Heart left ventricle (tissue), 16 donors: ENCODE results near the gene COA1. TPM values are rescaled to one million over a fixed set of nuclear protein-coding genes. Genes with fewer than 3 reads are reported as not detected.

Source experiments
- ATAC-seq, 4 donors: fragments of 200-7000 bp; cut with Tn5 transposase; one replicate each; pipeline ENCODE4 v1.9.1; 2020 to 2022; ENCODE audit warnings: moderate library complexity in 4 of 4, mild to moderate bottlenecking in 3 of 4, moderate number of reproducible peaks in 1 of 4
- DNase-seq, 5 donors: peaks; one replicate each; pipeline ENCODE4 v3.0.0-alpha.2; 2020
- H3K27ac ChIP-seq, 12 donors: fragments of 200-600 bp; sonication (generic) in 4 of 12; one replicate each; pipeline versions ENCODE4 v1.5.0 to v1.8.0; 2016 to 2022; ENCODE audit warnings: mild to moderate bottlenecking in 2 of 12
- H3K27me3 ChIP-seq, 9 donors: fragments of 200-600 bp; sonication (generic) in 2 of 9; one replicate each; pipeline versions ENCODE4 v1.5.1 to v1.8.0; 2016 to 2022; ENCODE audit warnings: mild to moderate bottlenecking in 3 of 9
- H3K36me3 ChIP-seq, 9 donors: fragments of 200-600 bp; sonication (generic) in 2 of 9; one replicate each; pipeline versions ENCODE4 v1.5.0 to v1.8.0; 2018 to 2022; ENCODE audit warnings: mild to moderate bottlenecking in 2 of 9
- H3K4me1 ChIP-seq, 12 donors: fragments of 200-600 bp; sonication (generic) in 4 of 12; one replicate each; pipeline versions ENCODE4 v1.5.0 to v1.8.0; 2016 to 2022; ENCODE audit warnings: mild to moderate bottlenecking in 3 of 12
- H3K4me3 ChIP-seq, 12 donors: fragments of 200-600 bp; sonication (generic) in 4 of 12; one replicate each; pipeline versions ENCODE4 v1.5.0 to v1.8.0; 2017 to 2022; ENCODE audit warnings: mild to moderate bottlenecking in 9 of 12, moderate library complexity in 4 of 12
- H3K9me3 ChIP-seq, 12 donors: fragments of 200-600 bp; sonication (generic) in 4 of 12; one replicate each; pipeline versions ENCODE4 v1.5.0 to v1.8.0; 2016 to 2022; ENCODE audit warnings: mild to moderate bottlenecking in 1 of 12
- CTCF ChIP-seq, 12 donors: fragments of 200-600 bp; sonication (generic) in 4 of 12; IDR thresholded peaks; one replicate each; pipeline versions ENCODE4 v1.5.0 to v1.8.0; 2018 to 2022; ENCODE audit warnings: antibody characterized with exemption in 12 of 12, mild to moderate bottlenecking in 5 of 12
- POLR2A ChIP-seq, 2 donors: fragments of 450-650 bp; IDR thresholded peaks; one replicate each; pipeline ENCODE4 v1.6.1; 2017; ENCODE audit warnings: antibody characterized with exemption in 2 of 2, mild to moderate bottlenecking in 2 of 2, moderate library complexity in 2 of 2
- WGBS, 4 donors: extraction: QIAGEN DNeasy Blood & Tissue Kit in 2 of 4; methylation state at CpG; one replicate each; pipeline versions ENCODE4 v1.1.5 to v1.1.7; 2013 to 2018; 5-methylcytosine and 5-hydroxymethylcytosine counted together
- intact Hi-C, 10 donors: fragments of 100-400 bp; cut with DNase I; formaldehyde crosslinking; loops; one replicate each; pipeline versions ENCODE4 v1.11.1 to v1.14.2; 2022
- polyA plus RNA-seq, 2 donors: library from polyadenylated mRNA; stranded (reverse); fragments of 200-250 nt; gene quantifications; one replicate each; pipeline ENCODE4 v1.2.3, GENCODE V29; 2013
- total RNA-seq, 9 donors: library from RNA; depleted of rRNA in 2 of 9; stranded (reverse); fragments of >200 nt in 2 of 9; fragmentation: NEBNext Ultra II Directional in 3 of 9; extraction: Animal tissue kit (Norgen Biotek cat#: 25700) in 3 of 9; gene quantifications; one replicate each; pipeline versions ENCODE4 v1.1.0 to v1.2.4, GENCODE V29; 2016 to 2023
- donor health status: ischemic (EF 13 %, LVEDD 7.1; RV severe dilation, severe dysfunction).
- donor health status: healthy with polysubstance abuse.
- donor health status: DM: no; HTN: yes; CAD: no.
- donor health status: DM: no; HTN: no; CAD: no.
- donor health status: ischemic (EF 25% LVEDD 6.9; RV normal size, moderate dysfunction).
- donor health status: ischemic (EF 25% LVEDD 5.7; RV mildly dilated, moderate dysfunction).
- donor health status: healthy.
- donor health status: DM: yes; HTN: yes; CAD: no.
- donor health status: ischemic (EF 35%, LVEDD 5.7; RV mildly dilated, moderate dysfunction).
- donor health status: nonischemic (EF 11% LVEDD 7.7; RV severe dilation, severe dysfunction).
- donor health status: DM: yes; HTN: yes; CAD: no.
- donor health status: PGD.
- donor health status: ischemic (EF 29% LVEDD 5.4; RV normal size, mild dysfunction).
- donor health status: nonischemic (EF 23%, LVEDD 6.1; RV moderate dilation, normal function).

Gene COA1
- total and polyA plus RNA-seq, 11 donors: 57.5 to 81.2 (median 68.6) TPM

DNA sequence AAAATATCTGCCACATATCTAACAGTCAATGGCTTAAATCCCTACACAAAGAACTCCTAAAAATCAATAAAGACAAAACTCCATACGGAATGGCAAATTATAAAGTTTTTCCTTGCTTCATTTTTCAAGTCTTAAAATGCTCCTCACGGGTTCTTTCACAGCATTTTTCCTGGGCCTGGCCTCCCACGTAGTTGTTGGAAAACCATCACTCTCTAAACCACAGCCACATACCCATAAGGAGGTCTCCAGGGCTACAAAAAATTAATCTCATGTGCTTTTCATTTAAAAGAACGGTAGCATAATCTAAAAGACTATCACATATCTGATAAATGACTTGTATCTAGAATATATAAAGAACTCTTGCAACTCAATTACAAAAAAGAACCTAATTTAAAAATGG, 2.9 kb downstream of the COA1 start:
- ATAC-seq: no peak
- 63 to 67% (median 64%) methylated on average over 4 of the region's 4 CpGs for WGBS, 4 donors
- DNase-seq: no peak
- H3K27ac ChIP-seq: no peak overlapping the region
- intact Hi-C loops: loop anchor here in 9 of 10 donors (5.0 to 10.0 kb wide), 5 partner anchors 108 to 792 kb away; partner anchors contain the start of genes MRPL32 (in 2 of the 9), PSMA2 (in 2 of the 9) and STK17A (in 1 of the 9)
- peaks cover 0 to 42% (median 21%) of the 10 kb centered on the region in 12 donors for H3K4me1 ChIP-seq
- no peak overlapping the region for H3K4me3 ChIP-seq
- no peaks in the 10 kb centered on the region for H3K36me3 ChIP-seq
- TF ChIP-seq POLR2A (IDR thresholded peaks at IDR 0.05) (no peak), CTCF (IDR thresholded peaks at IDR 0.05) (no peak)
- H3K9me3 ChIP-seq: no peaks in the 10 kb centered on the region
- H3K27me3 ChIP-seq: no peaks in the 10 kb centered on the region

DNA sequence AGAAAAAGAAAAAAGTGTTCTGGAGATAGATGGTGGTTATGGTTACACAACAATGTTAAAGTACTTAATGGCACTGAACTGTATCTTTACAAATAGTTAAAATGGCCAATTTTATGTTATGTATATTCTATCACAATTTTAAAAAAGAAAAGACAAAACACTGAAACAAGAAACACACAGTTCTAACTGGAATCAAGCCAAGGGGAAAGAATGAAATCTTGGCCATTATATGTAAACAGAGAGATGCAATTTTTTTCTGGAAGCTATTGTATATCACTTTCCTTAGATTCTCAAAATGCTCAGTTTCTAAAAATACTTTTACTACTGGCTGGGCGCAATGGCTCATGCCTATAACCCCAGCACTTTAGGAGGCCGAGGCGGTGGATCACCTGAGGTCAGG, 4.1 kb downstream of the COA1 start:
- no peak for ATAC-seq
- Histone ChIP-seq H3K4me1 (peaks cover 0 to 45% (median 18%) of the 10 kb centered on the region in 12 donors), H3K4me3 (no peak overlapping the region), H3K9me3 (no peaks in the 10 kb centered on the region), H3K36me3 (no peaks in the 10 kb centered on the region), H3K27me3 (no peaks in the 10 kb centered on the region), H3K27ac (no peak overlapping the region)
- intact Hi-C loops: loop anchor here in 9 of 10 donors (5.0 to 10.0 kb wide), 5 partner anchors 110 to 790 kb away; partner anchors contain the start of genes MRPL32 (in 2 of the 9), PSMA2 (in 2 of the 9) and STK17A (in 1 of the 9)
- no peak for DNase-seq
- WGBS, 4 donors: 78 to 92% (median 89%) methylated on average over 3 of the region's 3 CpGs
- TF ChIP-seq CTCF (IDR thresholded peaks at IDR 0.05) (no peak), POLR2A (IDR thresholded peaks at IDR 0.05) (no peak)

DNA sequence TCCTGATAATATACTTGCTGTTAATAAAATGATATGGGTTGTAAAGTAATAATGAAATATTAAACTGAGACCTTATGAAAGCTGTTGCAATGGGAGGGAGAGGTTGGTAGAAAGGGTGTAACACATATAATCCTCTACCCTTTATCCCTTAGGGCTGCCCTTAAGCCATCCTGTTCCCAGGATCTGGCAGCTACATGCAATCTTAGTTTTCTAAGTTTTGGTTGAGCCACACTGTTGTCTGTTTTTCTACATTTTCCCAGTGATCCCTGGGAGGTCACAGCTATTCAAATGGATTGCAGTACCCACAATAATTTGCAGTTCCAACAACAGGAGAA, 6.3 kb downstream of the COA1 start:
- intact Hi-C loops: loop anchor here in 8 of 10 donors (2.0 to 10.0 kb wide), 7 partner anchors 112 to 788 kb away; partner anchors contain the start of genes MRPL32 (in 2 of the 8), PSMA2 (in 2 of the 8) and STK17A (in 2 of the 8)
- TF ChIP-seq POLR2A (IDR thresholded peaks at IDR 0.05): no peak
- no peak for TF ChIP-seq CTCF (IDR thresholded peaks at IDR 0.05)
- Histone ChIP-seq H3K27ac (no peak overlapping the region), H3K36me3 (no peaks in the 10 kb centered on the region), H3K4me1 (peaks cover 0 to 32% (median 8%) of the 10 kb centered on the region in 12 donors), H3K27me3 (no peaks in the 10 kb centered on the region), H3K9me3 (no peaks in the 10 kb centered on the region), H3K4me3 (no peak overlapping the region)
- ATAC-seq (no peak), DNase-seq (no peak)

DNA sequence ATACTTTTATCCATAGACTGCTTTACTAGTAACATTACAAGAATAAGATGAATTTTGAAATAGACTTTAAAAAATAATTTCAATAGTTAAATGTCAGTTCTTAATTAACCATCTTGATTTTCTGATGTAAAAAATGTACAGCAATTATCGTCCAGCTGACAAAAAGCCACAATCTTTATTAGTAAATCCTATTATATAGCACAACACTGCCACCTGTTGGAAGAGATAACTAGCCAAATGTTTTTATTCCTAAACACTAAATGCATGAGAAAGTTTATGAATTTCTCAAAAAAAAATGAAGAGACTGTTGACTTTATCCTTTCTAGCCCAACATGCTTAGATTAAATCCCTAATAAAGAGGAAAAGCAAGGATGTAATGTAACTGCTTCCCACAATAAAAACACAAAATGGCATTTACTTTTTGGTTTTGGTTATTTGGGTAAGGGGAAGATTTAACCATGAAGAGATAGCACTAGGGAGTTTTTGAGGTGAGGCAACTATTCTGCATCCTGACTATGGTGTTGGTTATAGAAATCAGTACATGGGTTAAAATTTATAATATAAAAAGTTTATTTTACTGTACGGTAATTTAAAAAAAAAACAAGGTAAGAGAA, 8.0 kb downstream of the COA1 start:
- Histone ChIP-seq H3K9me3 (no peaks in the 10 kb centered on the region), H3K27ac (no peak overlapping the region), H3K36me3 (no peaks in the 10 kb centered on the region), H3K4me3 (no peak overlapping the region), H3K4me1 (peaks cover 0 to 18% (median 3%) of the 10 kb centered on the region in 12 donors), H3K27me3 (no peaks in the 10 kb centered on the region)
- intact Hi-C loops: loop anchor here in 8 of 10 donors (1.0 to 10.0 kb wide), 8 partner anchors 114 to 786 kb away; partner anchors contain the start of genes MRPL32 (in 2 of the 8), PSMA2 (in 2 of the 8) and STK17A (in 2 of the 8)
- 38 to 44% (median 42%) methylated on average over 2 of the region's 2 CpGs for WGBS, 4 donors
- no peak for DNase-seq
- ATAC-seq: no peak
- TF ChIP-seq CTCF (IDR thresholded peaks at IDR 0.05) (peak; percentile 43 to 78 (median 70)), POLR2A (IDR thresholded peaks at IDR 0.05) (no peak)
